Kidney capillary endothelial cell (primary cell): ENCODE data around the gene SMAD9.

Experiments
- DNase-seq: peaks from one replicate; pipeline ENCODE4 v3.0.0-alpha.2; 2018; ENCODE audit warnings: low spot score

The SMAD9 gene

GRCh38 chr13:36919833-36920615 lies at the start of gene SMAD9:
Gene SMAD9, minus strand, starts transcription at chr13:36920238. Its CDS starts 40,549 bp downstream, at chr13:36879689.
- peak; percentile 74 for DNase-seq

DNA sequence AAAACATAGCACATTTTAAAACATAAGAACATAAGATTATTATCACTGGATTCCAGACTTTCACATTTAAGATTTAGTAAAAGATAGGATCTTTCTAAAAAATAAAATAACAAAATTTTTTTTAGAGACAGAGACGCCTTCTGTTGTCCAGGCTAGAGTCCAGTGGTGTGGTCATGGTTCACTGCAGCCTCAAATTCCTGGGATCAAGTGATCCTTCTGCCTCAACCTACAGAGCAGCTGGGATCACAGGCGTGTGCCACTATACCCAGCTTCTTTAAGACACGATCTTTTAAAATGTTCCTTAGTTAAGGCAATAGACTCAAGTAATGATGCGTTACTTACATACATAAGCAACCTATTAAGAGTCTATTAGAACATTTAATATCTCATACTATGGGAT lies 46.4 kb upstream of the SMAD9 start:
- DNase-seq = no peak

- DNase-seq = peak; percentile 92
Observed at GRCh38 chr13:36965767-36966166, 45.7 kb upstream of the SMAD9 start.

GRCh38 chr13:36959456-36960116 lies 39.5 kb upstream of the SMAD9 start:
- DNase-seq = no peak

- DNase-seq = no peak
Observed at GRCh38 chr13:36954542-36954941, 34.5 kb upstream of the SMAD9 start.

DNA sequence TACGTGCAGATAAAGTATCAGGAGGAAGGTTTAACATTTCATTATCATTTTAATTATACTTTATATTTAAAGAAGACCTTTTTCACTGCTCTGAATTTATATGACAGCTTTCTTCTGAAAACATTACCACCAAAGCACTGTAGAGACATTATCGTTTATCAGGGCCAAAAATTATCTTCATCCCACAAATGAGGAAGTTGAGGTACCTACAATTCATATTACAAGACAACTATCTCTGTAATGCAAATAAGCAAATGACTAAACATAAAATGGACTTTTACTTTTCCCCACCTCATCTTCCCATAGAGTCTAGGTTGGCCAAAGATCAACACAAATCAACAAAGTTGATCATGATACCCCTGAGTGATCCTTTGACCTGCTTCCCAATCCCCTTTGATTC lies 30.9 kb upstream of the SMAD9 start:
- no peak for DNase-seq

DNA sequence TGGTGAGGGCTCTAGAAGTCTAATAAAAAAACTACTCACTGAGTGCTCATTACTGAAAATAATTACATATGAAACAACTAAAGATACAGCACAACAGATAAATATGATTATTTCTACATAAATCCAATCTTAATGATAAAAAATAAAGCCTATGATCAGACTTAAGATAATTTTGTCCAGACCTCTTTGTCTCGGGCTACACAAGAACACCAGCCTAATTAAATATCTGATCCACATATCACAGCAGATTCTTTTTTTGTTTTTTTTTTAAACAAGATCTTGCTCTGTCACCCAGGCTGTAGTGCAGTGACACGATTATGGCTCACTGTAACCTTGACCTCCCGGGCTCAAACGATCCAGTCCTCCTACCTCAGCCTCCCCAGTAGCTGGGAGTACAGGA lies 30.3 kb upstream of the SMAD9 start:
- DNase-seq = no peak

GRCh38 chr13:36945078-36945477 lies 25.0 kb upstream of the SMAD9 start:
- no peak for DNase-seq

GRCh38 chr13:36925603-36926002 lies 5.6 kb upstream of the SMAD9 start:
- no peak for DNase-seq

GRCh38 chr13:36924001-36924400 lies 4.0 kb upstream of the SMAD9 start:
- DNase-seq = no peak

DNA sequence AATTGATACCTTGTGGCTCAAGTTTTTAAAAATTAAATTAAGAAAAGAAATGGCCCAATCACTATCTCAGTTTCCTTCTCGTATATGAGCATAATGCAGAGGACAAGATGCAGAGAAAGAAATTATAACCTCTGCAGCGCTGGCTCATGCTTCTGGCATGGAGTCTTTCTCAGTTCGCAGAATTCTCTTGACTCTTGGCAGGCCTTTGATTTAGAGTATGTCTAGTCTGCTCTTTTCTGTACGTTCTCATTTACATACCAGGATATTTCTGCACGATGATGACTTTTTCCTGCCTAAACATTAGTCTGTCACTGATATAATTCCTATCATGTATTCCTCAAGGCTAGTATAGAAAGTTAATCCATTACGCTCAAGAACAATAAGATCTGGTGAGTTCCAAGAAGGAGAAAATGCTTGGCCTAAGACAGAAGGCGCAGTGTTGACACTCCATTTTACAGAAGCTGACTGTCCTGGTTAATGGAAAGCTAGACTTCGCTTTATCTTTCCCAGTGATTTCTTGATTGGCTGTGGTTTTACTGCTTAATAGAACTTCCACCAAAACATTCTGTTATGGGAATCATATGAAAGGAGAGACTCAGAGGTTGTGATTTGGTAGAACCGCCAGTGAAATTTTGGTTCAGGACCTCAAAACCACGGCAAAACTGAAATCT lies 1.7 kb upstream of the SMAD9 start:
- DNase-seq = no peak

- no peak for DNase-seq
Observed at GRCh38 chr13:36920616-36921185, 663 bp upstream of the SMAD9 start.

DNA sequence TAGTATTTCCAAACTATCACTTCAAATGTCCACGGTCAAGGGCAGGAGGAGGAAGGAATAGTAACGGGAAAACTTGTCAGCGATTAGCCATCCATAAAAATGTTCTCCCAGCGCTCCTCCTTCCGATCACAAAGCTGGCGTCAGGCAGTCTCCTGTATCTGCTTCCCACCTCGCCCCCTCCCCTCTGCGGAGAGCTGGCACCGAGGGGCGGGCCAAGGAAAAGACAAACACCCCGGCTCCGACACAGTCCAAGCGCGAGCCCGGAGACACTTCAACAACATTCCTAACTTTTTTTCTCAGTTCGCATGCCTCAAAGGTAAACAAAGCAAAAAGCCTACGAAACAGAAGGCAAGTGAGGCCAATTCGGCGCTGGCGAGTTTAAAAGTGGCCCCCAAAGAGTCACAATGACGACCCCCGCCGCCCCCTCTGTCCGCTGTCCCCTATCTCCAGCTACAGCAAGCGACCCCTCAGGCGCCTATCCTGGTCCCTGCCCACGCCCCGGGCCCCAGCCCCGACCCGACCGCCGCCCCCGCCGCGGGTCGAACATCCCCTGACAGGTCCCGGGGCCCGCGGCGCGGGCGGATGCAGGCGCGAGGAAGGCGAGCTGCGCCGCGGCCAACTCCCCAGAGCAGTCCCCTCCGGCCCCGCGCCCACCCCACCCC lies 736 bp downstream of the SMAD9 start:
- DNase-seq = no peak

DNA sequence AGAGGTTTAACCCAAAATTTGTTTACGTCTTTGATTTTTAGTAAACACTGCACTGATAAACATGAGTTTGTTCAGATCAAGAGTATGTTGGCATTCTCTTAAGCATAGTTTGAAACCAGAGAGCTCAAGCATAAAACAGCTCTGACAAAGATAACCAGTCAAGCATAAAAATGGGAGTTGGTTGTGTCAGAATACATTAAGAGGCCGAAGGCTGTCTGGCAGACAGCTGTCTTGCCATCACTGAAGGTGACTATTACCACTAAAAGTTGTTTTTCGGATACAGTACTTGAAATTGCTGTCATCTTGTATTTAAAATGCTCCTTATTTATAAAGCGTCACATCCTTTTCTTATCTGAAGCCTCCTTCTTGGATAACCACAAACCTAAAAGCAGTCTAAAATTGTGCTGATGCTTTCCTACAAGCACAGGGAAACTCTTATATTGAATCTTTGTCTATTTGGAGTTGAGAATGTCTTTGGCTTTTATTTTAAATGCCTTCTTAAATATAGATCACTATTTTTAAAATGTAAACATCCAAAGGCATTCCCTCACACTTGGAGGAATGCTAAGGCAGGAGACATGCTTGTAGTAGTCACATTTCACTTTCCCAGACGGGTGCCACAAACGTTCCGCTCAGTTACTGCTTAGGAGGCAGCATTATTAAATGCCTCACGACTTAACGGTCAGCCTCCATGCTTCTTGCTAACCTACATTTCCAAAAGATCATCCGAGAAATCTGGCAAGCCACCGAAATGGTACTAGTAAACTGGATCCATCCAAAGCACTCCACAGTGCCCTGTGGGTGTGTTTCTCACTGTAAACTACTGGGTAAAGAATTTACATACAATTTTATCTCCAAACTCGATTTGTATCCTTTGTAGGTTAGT lies 1.5 kb downstream of the SMAD9 start:
- DNase-seq = peak; percentile 71

DNA sequence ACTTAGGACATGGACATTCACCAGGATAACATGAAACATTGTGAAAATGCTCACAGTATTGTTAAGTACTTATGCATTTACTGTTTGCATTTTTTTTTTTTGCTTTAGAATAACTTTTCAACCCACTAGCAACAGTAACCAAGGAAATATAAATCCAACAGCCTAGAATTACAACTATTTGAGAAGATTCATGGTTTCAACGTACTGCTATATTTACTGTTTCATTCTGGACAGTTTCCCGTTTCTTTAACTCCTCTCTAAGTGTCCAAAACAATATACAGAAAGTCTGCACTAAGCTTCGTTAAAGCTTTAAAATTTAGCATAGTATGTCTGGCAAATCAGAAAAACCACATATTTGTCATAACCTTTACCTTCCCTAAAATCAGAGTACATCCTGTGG lies 2.7 kb downstream of the SMAD9 start:
- no peak for DNase-seq

DNA sequence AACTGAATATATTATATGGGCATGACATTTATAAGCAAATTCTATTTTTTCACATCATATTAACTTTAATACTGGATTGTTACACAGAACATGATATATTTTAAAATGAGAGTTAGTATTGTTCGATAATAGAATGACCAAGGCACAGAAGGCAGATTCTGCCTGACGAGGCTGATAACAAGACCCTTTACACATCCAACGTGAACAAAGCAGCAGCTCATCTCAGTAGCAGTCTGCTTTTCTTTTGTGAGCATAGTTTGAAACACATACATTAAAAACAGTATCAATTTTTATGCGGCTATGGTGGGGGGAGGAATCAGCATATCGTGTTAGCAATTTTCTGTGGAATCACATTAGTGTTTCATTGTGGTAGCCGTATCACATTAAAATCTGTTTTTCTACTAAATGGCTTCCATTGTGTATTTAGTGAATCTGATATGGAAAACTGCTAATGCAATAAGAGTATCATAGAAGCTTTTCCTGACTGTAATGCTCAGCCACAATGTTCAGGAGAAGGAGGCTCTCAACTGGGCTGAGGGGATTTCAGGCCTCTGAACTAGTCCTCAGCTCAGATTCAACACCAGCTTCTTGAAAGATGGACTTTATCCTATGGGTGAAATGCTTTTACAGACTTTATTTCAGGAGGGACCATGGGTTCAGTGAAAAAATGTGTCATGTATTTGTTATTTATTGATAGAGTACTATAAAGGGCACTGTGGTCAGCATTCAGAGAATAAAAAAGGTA lies 4.0 kb downstream of the SMAD9 start:
- no peak for DNase-seq

- no peak for DNase-seq
Observed at GRCh38 chr13:36915106-36915505, 4.9 kb downstream of the SMAD9 start.

- DNase-seq = no peak
Observed at GRCh38 chr13:36914648-36915047, 5.4 kb downstream of the SMAD9 start.

DNA sequence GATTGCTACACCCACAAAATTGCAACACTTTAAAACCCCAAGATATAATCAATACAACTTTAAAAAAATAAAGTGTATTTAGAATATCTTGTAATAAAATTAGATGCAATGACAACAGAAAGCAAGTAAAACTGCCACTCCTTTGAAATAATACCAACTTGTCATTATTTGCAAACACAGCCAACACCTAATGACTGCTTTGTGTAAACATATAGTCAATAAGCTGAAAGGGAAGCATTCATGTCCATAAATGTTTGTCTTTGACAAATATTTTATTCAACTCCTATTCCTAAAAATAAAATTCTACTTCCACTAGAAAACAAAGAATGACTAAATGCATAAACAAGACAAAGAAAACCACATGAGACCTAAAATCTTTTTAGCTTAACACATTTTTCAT lies 6.6 kb downstream of the SMAD9 start:
- no peak for DNase-seq

GRCh38 chr13:36912973-36913372 lies 7.1 kb downstream of the SMAD9 start:
- DNase-seq = no peak

- no peak for DNase-seq
Observed at GRCh38 chr13:36912369-36912768, 7.7 kb downstream of the SMAD9 start.
